ENCODE results near the gene PINLYP.

DNA sequence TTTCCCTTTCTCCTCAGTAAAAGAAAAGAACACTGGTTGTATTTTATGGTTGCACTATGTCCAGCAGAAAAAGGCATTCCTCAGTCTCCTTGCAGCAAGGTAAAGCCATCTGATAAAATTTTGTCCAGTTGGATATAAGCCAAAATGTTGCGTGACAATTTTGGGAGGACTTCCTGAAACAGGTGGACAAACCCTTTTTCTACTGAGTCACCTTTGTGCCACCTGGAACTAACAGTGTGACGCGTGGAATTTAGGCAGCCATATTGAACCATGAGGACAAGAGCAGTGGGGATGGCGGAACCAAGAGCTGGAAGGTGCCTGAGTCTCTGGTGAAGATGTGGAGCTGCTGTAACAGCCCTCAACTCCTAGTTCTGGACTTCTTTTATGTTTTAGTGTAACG, 55.9 kb downstream of the PINLYP start:
- TF ChIP-seq CTCF (IDR thresholded peaks at IDR 0.05; ENCODE audit: low read depth, low read length), result no peak
- no peak for TF ChIP-seq POLR2A (IDR thresholded peaks at IDR 0.05; ENCODE audit: extremely low read depth, insufficient read length)
